IPS-NIHi7 (cell line): ENCODE data around the gene CGB7.
A peak's percentile ranks its signal among the peaks of the same experiment; 100 is the strongest.
"Not testable (repeated sequence)": the region's sequence is repeated elsewhere in the genome, so short reads cannot be mapped to it uniquely, and the experiment has no call there.

Experiments used
- DNase-seq: peaks from one replicate; pipeline ENCODE4 v3.0.0; 2012; ENCODE audit warnings: mixed read lengths; ENCODE audit errors: extremely low spot score

The CGB7 gene

GRCh38 chr19:49073514-49074378 is 16.2 kb upstream of the CGB7 start:
- DNase-seq, result peak; percentile 52

GRCh38 chr19:49071860-49072547 is 14.5 kb upstream of the CGB7 start:
- peak; percentile 88 for DNase-seq

- DNase-seq, result no peak
Observed at GRCh38 chr19:49070416-49070815, 12.9 kb upstream of the CGB7 start.

- DNase-seq, result no peak
Observed at GRCh38 chr19:49069026-49069425, 11.5 kb upstream of the CGB7 start.

GRCh38 chr19:49067554-49067953 is 10.0 kb upstream of the CGB7 start:
- no peak for DNase-seq

GRCh38 chr19:49065905-49066512 is 8.5 kb upstream of the CGB7 start:
- DNase-seq, result peak; percentile 16

GRCh38 chr19:49064768-49065611 is 7.4 kb upstream of the CGB7 start, which contains the start of gene NTF4:
Gene NTF4 (minus strand): TSS chr19:49064818. CDS start chr19:49061997, 2,821 bp downstream.
- DNase-seq, result peak; percentile 86

- DNase-seq, result no peak
Observed at GRCh38 chr19:49064029-49064629, 6.6 kb upstream of the CGB7 start.

- DNase-seq, result no peak
Observed at GRCh38 chr19:49061445-49061844, 3.9 kb upstream of the CGB7 start.

GRCh38 chr19:49061000-49061399 is 3.5 kb upstream of the CGB7 start:
- DNase-seq, result no peak

- no peak for DNase-seq
Observed at GRCh38 chr19:49059053-49059452, 1.5 kb upstream of the CGB7 start.

- DNase-seq, result peak; percentile 40
Observed at GRCh38 chr19:49058562-49058961, 1.0 kb upstream of the CGB7 start.

- DNase-seq, result not testable (repeated sequence)
Observed at GRCh38 chr19:49056902-49057596, 500 bp downstream of the CGB7 start.

- DNase-seq, result peak; percentile 83
Observed at GRCh38 chr19:49056101-49056901, 1.2 kb downstream of the CGB7 start.

GRCh38 chr19:49050376-49051033 is 7.0 kb downstream of the CGB7 start:
- DNase-seq, result not testable (repeated sequence)

GRCh38 chr19:49049834-49050233 is 7.7 kb downstream of the CGB7 start:
- not testable (repeated sequence) for DNase-seq

GRCh38 chr19:49049011-49049410 is 8.5 kb downstream of the CGB7 start, which contains the start of gene CGB8:
Gene CGB8 (minus strand): TSS chr19:49049111. CDS start chr19:49048739, 372 bp downstream.
- DNase-seq, result not testable (repeated sequence)

GRCh38 chr19:49043548-49043947 is 14.0 kb downstream of the CGB7 start, which contains the start of gene CGB5:
Gene CGB5 (plus strand): TSS chr19:49043848. CDS start chr19:49044210, 362 bp downstream.
- DNase-seq, result not testable (repeated sequence)

- not testable (repeated sequence) for DNase-seq
Observed at GRCh38 chr19:49042666-49043065, 14.9 kb downstream of the CGB7 start.
